NCI-H2196 treated with DMSO at 0.1 percent for 48 hours (cell line): ENCODE data around the gene SHISAL1.

Source experiments
- DNase-seq: peaks from one replicate; lab custom pipeline; 2025; ENCODE audit not compliant: unreplicated experiment; lab: John Stamatoyannopoulos, UW

SHISAL1 gene

GRCh38 chr22:44213489-44214043, 99.2 kb downstream of the SHISAL1 start:
- DNase-seq: no peak

DNA sequence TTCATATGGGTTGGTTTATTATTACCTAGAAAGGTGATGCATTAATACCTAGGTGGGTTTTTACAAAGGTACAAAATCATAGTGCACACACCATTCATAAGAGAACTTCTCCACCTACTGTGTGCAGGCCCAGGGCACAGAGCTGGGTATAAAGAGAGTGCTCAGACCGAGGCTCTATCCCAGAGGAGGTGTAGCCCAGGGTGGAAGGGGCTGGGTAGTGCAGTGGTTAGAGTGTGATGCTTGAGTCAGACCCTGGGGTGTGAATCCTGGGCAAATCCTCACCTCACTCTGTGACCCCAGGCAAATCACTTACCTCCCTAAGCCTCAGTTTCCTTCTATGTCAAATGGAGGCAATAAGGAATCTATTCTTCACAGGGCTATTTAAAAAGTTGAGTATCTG, 99.8 kb downstream of the SHISAL1 start:
- no peak for DNase-seq

- no peak for DNase-seq
Observed at GRCh38 chr22:44211946-44212930, 100.5 kb downstream of the SHISAL1 start.

DNA sequence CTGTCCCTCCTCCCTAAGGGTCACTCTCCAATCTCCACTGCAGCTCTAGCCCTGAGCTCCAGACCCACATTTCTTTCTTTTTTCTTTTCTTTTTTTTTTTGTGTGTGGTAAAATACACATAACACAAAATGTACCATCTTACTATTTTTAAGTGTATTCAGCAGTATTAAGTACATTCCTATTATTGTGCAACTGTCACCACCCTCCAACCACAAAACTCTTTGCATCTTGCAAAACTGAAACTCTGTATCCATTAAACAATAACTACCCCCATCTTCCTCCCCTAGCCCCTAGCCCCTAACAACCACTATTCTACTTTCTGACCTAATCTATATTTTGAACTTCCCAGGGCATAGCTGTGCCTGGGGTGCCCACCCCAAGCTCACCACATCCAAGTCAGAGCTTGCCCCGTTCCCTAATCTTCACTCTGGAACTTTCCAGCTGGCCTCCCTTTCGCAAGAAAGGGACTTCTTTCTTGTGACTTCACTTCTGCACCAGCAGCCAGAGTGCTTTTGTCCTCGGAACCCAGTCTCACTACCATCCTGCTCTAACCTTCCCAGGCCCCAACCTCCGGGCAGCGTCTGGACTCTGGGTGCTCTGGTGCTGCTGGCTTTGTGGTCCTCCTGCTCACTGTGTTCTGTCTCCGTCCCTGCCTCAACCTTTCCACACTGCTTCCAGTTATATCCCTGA, 101.3 kb downstream of the SHISAL1 start:
- DNase-seq: no peak

- DNase-seq: no peak
Observed at GRCh38 chr22:44210722-44211121, 102.0 kb downstream of the SHISAL1 start.

DNA sequence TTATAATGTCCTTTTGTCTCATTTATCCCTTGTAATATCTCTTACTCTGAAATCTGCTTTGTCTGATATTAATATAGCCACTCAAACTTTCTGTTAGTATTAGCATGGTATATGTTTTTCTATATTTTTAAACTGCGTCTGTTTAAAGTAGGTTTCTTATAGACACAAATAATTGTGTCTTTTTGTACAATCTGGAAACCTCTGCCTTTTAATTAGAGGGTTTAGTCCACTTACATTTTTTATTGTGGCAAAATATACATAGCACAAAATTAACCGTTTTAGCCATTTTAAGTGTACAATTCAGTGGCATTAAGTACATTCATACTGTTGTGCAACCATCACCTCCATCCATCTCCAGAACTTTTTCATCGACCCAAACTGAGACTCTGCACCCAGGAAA, 103.4 kb downstream of the SHISAL1 start:
- no peak for DNase-seq

GRCh38 chr22:44207981-44208317, 104.8 kb downstream of the SHISAL1 start:
- no peak for DNase-seq

DNA sequence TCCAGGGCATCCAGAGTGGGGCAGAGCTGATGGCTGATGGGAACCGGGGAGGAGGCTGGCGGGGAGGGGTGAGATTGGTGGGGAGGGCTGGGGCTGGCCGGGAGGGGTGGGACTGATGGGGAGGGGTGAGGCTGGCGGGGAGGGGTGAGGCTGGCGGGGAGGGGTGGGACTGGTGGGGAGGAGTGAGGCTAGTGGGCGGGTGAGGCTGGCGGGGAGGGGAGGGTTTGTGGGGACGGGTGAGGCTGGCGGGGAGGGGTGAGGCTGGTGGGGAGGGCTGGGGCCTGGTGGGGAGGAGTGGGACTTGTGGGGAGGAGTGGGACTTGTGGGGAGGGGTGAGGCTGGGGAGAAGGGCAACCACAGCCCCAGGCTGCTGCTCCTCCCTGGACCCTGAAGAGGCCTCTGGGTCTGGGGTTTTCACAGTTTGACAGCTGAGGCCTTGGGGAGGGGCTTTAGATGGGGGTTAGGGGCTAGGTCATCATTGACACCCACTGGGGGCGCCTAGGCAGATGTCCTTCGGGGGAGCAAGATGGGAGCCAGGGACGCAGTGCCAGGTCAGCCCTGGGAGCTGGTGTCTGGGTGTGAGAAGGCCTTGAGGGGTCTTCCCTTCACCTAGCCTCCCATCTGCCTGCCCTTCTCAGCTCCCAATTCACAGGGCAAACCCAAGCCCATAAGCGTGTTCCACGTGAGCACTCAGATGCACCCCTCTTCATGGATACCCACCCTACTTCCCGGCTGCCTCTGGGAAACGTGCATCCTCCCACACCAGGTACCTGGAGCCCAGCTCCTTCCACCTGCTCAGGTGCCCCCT, 105.4 kb downstream of the SHISAL1 start:
- DNase-seq: no peak

DNA sequence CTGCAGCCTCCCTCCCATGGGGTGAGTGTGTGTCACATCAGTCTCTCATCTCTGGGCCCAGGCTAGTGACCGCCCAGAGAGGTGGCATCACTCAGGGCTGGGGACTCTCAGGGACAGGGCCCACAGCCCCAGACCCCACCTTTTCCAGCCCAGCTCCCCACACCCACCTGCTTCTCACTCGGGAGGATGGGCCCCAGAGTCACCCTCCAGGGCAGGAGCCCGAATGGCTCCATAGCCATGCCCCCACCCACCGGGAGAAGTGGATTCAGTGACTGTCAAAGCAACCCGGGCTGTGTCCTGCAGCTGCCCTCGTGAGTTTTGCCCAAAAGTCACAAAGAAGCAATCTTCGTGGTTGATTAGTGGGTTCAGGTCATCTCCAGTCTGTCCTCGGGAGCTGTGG, 106.1 kb downstream of the SHISAL1 start:
- no peak for DNase-seq

GRCh38 chr22:44206330-44206645, 106.5 kb downstream of the SHISAL1 start:
- no peak for DNase-seq

GRCh38 chr22:44205516-44206329, 107.0 kb downstream of the SHISAL1 start:
- no peak for DNase-seq

DNA sequence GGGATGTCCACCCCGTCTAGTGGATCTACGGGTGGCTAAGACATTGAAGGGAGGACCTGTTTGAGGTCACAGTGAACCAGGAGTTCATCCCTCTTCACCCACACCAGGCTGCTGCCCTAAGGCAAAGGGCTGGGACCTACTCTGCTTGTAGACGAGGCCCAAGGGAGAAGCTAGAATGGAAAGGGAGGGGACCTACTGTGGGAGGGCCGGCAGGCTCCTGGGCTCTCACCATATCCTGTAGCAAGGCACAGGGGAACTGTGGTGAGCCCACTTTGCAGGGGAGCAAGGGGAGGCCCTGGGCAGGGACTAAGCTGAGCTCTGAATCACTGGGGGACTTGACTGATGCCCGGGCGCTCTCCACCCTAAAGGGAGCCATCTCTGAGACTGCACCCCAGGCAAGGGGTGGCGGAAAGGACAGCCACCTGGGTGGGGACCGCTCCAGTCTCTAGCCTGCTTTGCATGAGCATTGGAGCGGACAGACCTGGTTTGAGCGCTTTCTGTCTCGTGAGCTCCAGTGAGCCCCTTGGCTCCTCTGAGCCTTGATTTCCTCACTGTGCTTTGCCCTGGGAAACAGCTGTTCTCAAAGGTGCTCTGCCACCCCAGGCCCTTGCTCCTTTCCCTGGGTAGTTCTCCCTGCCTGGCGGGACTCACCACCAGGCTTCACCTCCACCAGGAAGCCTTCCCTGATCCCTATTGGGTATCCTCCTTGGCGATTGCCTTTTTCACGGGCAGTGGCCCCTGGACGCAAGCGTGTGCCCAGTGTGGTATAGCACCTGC, 107.8 kb downstream of the SHISAL1 start:
- DNase-seq: no peak

- DNase-seq: no peak
Observed at GRCh38 chr22:44203203-44203602, 109.5 kb downstream of the SHISAL1 start.

DNA sequence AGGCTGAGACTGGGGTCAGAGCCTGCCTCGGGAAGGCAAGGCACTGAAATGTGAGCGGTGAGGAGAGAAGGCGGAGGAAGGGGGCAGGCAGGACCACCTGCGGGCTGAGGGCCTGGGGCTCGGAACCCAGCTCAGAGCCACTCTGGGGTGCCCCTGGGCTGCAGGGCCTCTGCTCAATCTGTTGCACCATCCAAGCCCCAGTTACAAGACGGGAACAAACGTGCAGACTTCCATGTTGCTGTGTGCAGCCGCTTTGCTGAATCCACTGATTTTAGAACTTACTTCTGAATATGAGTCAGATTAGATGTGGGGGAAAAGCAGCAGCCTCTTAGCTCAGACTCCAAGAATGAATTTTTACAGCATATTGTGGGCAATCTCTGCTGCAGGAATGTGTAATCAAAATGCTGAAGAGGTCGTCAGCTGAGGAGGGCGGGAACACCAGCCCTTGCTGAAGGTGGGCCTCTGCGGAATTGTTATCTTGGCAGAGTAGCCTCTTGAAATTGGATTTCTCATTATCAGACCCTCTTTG, 110.4 kb downstream of the SHISAL1 start:
- no peak for DNase-seq

- no peak for DNase-seq
Observed at GRCh38 chr22:44201665-44202064, 111.1 kb downstream of the SHISAL1 start.

GRCh38 chr22:44200855-44201550, 111.7 kb downstream of the SHISAL1 start:
- no peak for DNase-seq

DNA sequence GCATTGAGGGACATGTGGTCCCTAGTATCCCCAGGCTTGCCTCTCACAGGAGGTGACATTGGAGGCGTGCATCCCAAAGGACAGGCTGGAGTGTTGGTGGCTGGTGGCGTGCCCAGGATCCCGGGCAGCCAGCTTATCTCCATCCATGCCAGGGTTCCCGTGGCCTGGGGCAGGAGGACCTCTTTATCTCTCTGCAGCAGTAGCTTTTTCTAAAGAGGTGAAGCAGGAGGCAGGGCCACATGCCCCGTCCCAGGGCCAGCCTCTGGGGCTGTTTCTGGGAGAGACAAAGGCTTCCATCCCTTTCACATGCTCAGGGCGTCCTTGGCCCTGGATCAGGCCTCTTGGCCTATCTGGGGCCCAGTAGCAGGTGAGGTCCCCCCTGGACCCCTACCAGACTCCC, 112.3 kb downstream of the SHISAL1 start:
- DNase-seq: no peak

DNA sequence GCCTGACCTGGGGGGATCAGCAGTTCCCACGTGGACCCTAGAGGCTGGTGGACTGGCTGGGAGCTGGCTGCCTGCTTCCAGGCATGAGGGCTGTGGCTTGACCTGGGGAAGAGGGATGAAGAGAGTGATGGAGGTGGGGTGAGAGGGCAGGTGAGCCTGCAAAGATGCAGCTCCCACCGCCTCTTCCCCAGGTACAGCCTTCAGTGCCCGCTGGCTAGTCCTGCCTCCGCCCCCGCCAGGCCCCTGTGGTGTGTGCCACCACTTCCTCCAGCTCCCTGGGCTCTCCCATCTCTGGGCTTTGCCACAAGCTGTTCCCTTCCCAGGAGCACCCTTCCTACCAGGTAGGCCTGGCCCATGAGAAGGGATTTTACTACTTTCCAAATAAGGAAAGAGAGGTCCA, 112.9 kb downstream of the SHISAL1 start:
- DNase-seq: no peak

GRCh38 chr22:44199164-44199563, 113.6 kb downstream of the SHISAL1 start:
- no peak for DNase-seq
